ENCODE results near the gene RASSF5.

RASSF5 gene

DNA sequence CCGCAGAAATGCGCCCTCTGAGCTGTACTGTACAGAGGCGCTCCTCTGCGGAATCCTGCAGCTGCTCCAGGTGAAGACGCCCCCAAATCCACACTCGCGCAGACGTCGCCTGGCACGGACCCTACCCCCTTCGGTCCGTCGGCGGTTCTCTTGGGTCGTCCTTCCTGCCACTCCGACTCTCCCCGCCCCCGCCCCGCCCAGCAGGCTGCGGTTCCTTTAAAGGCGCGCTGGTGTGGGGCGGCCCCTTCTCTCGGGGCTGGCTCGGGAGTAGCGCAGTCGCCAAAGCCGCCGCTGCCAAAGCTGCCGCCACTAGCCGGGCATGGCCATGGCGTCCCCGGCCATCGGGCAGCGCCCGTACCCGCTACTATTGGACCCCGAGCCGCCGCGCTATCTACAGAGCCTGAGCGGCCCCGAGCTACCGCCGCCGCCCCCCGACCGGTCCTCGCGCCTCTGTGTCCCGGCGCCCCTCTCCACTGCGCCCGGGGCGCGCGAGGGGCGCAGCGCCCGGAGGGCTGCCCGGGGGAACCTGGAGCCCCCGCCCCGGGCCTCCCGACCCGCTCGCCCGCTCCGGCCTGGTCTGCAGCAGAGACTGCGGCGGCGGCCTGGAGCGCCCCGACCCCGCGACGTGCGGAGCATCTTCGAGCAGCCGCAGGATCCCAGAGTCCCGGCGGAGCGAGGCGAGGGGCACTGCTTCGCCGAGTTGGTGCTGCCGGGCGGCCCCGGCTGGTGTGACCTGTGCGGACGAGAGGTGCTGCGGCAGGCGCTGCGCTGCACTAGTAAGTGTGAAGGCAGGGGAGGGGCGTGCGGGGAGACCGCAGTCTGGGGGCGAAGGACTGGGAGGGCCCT, at the start of gene RASSF5:
Gene RASSF5, plus strand, starts transcription at position 248 of the 846 bp plus-strand sequence. Its CDS starts 72 bp downstream, at position 320.
- DNase-seq = peak; percentile 63

DNA sequence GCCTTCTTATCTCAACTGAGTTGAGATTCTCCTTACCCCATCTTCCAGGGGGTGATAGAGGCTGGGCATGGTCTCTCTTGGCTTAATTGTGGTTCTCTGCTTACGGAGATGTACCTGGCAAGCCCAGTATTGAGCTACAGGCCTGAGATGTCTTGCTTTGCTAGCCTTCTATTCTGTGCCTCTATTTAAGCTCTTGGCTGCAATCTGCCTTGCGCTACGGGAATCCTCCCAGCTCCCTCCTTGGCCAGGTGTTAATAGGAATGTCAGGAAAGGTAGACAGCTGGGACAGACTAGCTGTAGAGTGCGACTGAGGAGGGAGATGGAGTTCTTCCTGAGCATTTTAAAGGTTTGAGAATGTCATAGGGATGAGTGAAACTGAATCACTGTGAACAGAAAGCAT, 47.6 kb upstream of the RASSF5 start:
- no peak for DNase-seq

- no peak for DNase-seq
Measured at GRCh38 chr1:206460836-206461426, 46.4 kb upstream of the RASSF5 start.

DNA sequence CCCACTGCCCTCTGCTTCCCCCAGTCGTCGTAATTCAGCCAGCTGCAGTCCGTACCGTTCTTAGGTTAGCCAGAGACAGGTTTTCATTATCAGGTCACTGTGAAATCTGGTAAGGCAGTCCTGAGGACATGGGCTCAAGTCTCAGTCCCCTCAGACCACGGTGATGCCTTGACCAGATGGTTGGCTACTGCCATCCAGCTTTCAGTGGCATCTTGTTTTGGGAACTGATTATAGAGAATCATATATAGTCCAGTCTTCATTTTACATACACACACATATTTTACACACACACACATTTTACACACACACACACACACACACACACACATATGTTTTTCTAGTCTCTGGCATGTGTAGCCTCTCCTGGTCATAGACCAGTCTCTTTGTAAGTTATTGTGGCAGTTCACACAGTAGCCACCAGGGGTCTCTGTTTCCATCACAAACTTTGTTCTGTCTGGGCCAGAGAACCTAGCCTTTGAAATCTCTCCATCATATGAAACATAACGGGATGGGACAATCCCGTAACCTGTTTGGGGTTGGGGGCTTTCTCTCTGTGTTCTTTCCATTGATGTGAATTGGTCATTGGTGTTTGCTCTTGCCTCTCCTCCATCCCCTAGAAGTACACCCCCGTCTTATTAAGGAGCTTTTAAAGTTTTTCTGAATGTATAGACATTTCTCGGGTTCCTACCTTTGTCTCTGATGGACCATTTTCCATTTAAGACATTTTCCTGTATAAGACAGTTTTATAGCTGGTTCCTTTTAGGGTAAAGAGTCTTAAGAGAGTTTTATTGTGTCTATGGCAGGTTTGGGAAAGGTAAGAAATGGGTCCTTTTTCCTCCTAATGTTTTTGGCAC, 45.5 kb upstream of the RASSF5 start:
- peak; percentile 14 for DNase-seq

GRCh38 chr1:206463137-206463536, 44.2 kb upstream of the RASSF5 start:
- DNase-seq = no peak

DNA sequence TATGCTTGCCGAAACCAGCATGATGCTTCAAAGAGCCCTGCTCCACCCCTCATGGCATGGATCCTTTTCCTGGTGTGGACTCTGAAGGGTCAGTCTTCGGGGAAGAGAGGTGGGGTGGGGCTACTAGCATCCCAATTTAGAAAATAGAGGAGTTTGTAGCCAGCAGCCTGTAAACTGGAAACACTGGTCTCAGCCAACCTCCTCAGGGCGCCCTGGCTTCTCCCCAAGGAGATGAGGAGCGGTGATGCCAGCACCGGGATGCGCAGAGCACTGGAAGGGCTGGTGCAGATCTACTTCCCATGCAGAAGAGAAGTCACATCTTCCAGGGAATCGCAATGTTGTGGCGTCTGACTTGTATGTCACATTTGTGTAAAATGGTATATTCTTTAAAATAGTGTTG, 43.4 kb upstream of the RASSF5 start:
- no peak for DNase-seq

DNA sequence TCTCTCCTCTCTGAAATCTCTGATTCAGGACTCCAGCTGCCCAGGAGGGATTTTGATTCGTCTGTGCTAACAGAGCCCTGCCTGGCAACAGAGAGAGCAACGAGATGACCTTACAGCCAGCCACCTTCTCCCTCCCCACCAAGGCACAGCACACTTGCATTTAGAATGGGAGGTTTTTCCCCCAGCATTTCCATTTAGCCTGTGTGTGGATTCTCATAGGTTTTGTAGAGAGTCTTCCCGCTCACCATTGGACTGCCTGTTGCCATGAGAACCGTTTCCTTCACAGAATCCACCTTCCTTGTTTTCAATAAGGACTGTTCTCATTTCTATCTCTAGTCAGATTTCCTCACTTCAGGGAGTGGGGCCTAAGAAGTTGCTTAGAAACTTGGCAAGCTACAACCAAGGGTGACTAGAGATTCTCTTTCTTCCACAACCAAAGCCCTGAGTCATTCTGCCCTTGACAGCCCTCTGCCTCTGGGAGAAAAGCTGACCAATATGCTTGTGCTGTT, 42.8 kb upstream of the RASSF5 start:
- no peak for DNase-seq

DNA sequence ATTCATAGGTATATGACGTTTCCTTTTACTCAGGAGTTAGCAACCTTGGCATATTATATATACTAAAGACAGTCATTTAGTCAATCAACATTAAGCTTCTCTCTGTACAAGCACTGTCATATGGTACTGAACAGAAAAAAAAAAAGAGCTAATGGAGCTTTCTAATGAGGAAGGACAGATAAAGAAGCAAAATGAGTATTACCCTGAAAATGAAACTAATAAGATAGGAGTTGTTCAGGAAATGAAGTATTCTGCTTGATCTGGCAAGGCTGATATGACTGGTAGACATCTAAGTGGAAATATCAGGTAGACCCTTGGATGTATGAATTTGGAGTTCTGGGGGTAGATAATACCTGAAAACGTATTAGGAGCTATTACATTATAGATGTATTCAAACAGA, 41.4 kb upstream of the RASSF5 start:
- DNase-seq = no peak

- no peak for DNase-seq
Measured at GRCh38 chr1:206466840-206467649, 40.3 kb upstream of the RASSF5 start.

GRCh38 chr1:206467915-206468314, 39.4 kb upstream of the RASSF5 start:
- DNase-seq = peak; percentile 87

DNA sequence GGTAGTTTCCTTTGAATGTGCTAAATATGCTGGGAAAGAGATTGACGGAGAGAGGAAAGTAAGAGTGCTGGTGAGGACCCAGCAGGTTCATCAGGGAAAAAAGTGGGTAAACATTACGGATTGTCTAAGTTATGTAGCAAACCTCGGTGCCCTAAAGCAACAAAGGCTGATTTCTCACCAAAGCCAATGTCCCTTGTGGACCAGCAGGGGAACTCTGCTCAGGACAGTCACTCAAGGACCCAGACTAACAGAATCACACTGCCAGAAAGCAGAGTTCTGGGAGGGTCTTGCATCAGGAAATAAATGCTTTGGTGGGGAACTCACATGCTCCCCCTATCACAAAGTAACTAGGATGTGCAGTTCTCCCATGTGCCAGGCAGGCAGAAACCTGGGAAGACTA, 38.8 kb upstream of the RASSF5 start:
- DNase-seq = no peak

DNA sequence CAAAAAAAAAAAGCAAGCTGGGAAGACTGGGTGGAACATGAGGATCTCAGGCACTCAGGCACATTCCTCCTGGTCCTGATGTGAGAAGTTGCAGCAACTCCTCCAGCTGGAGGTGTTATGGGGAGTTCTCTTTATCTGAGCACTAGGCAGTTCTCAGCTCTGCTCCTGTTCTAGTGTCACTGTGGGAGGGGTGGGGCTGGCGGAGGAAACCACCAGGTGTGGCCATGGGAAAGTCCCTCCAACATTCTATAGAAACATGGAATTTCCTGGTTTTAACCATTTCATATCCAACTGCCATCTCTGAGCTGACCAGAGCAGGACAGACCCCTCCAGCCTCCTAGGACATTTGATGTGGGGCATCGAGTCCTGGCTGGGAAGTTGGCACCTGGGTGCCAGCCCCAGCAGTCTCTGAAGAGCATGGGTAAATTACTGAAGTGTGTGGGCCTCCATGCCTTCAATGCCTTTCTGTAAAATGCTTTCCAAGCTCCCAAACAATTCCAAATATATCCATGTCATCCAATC, 37.9 kb upstream of the RASSF5 start:
- no peak for DNase-seq

GRCh38 chr1:206469933-206470691, 37.2 kb upstream of the RASSF5 start, which contains the start of gene IKBKE:
Gene IKBKE, plus strand, starts transcription at chr1:206470476. Its CDS starts 2,752 bp downstream, at chr1:206473228.
- DNase-seq = peak; percentile 58

GRCh38 chr1:206470692-206471414, 36.5 kb upstream of the RASSF5 start:
- peak; percentile 7 for DNase-seq

GRCh38 chr1:206471415-206471801, 35.9 kb upstream of the RASSF5 start:
- DNase-seq = no peak

DNA sequence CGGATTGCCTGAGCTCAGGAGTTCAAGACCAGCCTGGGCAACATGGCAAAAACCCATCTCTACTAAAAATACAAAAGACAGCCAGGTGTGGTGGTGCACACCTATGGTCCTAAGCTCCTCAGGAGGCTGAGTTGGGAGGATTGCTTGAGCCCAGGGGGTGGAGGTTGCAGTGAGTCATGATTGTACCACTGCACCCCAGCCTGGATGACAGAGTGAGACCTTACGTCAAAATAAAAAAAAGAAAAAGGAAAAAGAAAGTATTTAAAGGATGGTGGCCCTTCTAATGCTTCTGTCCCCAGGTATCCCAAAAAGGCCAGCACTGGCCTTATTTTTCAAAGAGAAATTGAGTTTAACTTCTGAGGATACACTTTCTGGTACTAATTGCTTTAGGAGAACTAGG, 35.3 kb upstream of the RASSF5 start:
- DNase-seq = no peak

DNA sequence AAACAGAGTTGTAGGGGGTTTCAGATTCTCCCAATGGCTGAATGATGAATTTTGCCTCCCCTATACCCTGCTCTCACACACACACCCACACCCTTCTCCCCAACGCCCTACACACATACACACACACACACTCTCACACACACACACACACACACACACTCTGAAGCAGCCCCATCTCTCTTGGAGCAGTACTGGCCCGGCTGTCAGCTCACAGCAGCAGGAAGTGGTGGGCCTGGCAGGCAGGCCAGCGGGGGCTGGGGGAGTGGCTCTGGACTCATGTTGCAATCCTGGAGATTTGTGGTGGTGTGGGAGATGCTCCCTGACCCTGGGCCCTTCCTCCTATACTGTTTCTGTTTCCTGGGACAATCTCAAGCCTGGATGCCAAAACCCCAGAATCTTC, 34.9 kb upstream of the RASSF5 start:
- DNase-seq = no peak

DNA sequence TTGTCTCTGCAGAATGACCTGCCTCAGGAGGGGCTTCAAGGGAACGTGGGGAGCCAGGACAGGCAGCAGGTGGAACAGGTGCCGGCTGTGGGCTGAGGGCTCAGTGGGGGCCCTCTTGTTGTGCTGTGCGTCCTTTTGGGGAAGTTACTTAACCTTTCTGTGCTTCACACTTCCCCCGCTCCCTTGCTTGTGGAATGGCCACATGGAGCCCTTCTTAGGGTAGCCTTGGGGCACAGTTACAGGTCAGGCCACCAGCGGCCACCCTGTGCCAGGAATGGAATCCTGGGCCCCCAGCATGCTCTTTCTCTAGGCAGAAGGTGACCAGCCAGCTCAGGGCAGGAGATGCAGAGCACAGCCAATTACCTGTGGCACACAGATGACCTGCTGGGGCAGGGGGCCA, 34.4 kb upstream of the RASSF5 start:
- DNase-seq = no peak

DNA sequence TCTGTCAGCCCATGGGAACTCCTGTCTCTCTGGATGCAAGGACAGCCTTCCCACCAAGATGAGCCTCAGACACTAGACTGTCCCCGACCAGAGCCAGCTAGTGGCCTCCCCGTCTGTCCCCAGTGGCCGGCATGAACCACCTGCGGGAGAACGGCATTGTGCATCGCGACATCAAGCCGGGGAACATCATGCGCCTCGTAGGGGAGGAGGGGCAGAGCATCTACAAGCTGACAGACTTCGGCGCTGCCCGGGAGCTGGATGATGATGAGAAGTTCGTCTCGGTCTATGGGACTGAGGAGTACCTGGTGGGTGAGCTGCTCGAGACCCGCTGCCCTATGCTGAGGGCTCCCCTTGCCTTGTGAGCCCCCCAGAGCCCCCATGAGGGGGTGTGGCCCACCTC, 31.3 kb upstream of the RASSF5 start:
- DNase-seq = no peak

- DNase-seq = no peak
Measured at GRCh38 chr1:206476591-206476990, 30.7 kb upstream of the RASSF5 start.

GRCh38 chr1:206477110-206477509, 30.2 kb upstream of the RASSF5 start:
- no peak for DNase-seq
